Ovary (tissue), 9 donors: ENCODE data around the gene WDFY1. TPM values are rescaled to one million over a fixed set of nuclear protein-coding genes. Genes with fewer than 3 reads are reported as not detected.

Source experiments
- DNase-seq, 5 donors: peaks; one replicate each; pipeline ENCODE4 v3.0.0-alpha.2; 2019 to 2020
- H3K27ac ChIP-seq, 2 donors: fragments of 200-600 bp; one replicate each; pipeline versions ENCODE4 v1.5.1 to v1.8.0; 2019 to 2022
- H3K27me3 ChIP-seq: fragments of 200-600 bp; one replicate; pipeline ENCODE4 v1.8.0; 2022
- H3K36me3 ChIP-seq: fragments of 200-600 bp; sonication (generic); one replicate; pipeline ENCODE4 v1.5.1; 2019
- H3K4me1 ChIP-seq: one replicate; pipeline ENCODE4 v1.8.1; 2013; ENCODE audit warnings: mild to moderate bottlenecking, moderate library complexity; ENCODE audit not compliant: insufficient read depth
- H3K4me3 ChIP-seq: fragments of 200-600 bp; sonication (generic); one replicate; pipeline ENCODE4 v1.5.1; 2017
- H3K9me3 ChIP-seq, 2 donors: fragments of 200-600 bp in 1 of 2; sonication (generic) in 1 of 2; one replicate each; pipeline versions ENCODE4 v1.5.1 to v1.8.1; 2013 to 2019; ENCODE audit warnings: mild to moderate bottlenecking in 1 of 2, moderate library complexity in 1 of 2
- CTCF ChIP-seq, 3 donors: fragments of 450-650 bp in 2 of 3; fragments of 200-600 bp in 1 of 3; IDR thresholded peaks; one replicate each; pipeline versions ENCODE4 v1.5.1 to v1.8.0; 2016 to 2022; ENCODE audit warnings: antibody characterized with exemption in 3 of 3, mild to moderate bottlenecking in 1 of 3
- EP300 ChIP-seq: sonication (generic); formaldehyde crosslinking; IDR thresholded peaks from one replicate; pipeline ENCODE4 v1.6.1; 2017; ENCODE audit warnings: antibody characterized with exemption
- POLR2A ChIP-seq: fragments of 450-650 bp; IDR thresholded peaks from one replicate; pipeline ENCODE4 v1.6.1; 2017; ENCODE audit warnings: antibody characterized with exemption, mild to moderate bottlenecking, moderate library complexity
- WGBS, 3 donors: extraction: QIAGEN DNeasy Blood & Tissue Kit in 1 of 3; methylation state at CpG; one replicate each; pipeline versions ENCODE4 v1.1.5 to v1.1.7; 2013 to 2017; 5-methylcytosine and 5-hydroxymethylcytosine counted together
- intact Hi-C, 4 donors: fragments of 100-400 bp; cut with DNase I; formaldehyde crosslinking; loops; one replicate each; pipeline versions ENCODE4 v1.11.0 to v1.15.1; 2022 to 2023
- polyA plus RNA-seq, 2 donors: library from polyadenylated mRNA; stranded (reverse); fragments of 200-250 nt in 1 of 2; fragments of 350-450 nt in 1 of 2; fragmentation: Illumina TruSeq in 1 of 2; extraction: RNeasy Lipid Tissue Mini Kit (QIAGEN cat#74804) in 1 of 2; gene quantifications; one replicate each; pipeline ENCODE4 v1.2.3, GENCODE V29; 2013 to 2014
- total RNA-seq, 7 donors: library from RNA; depleted of rRNA in 2 of 7; stranded (reverse); fragments of >200 nt in 2 of 7; fragmentation: NEBNext Ultra II Directional in 3 of 7; extraction: Animal tissue kit (Norgen Biotek cat#: 25700) in 3 of 7; gene quantifications; one replicate each; pipeline versions ENCODE4 v1.1.0 to v1.2.4, GENCODE V29; 2016 to 2023
- donor health status: DM: no; HTN: no; CAD: no; lungs with moderate emphysema.
- donor health status: DM: no; HTN: no; CAD: no.
- donor health status: Bipolar disorder and iron deficiency.
- donor health status: DM: yes; HTN: yes; CAD: no.
- donor health status: DM: no; HTN: no; CAD: no.
- donor health status: DM: yes; HTN: yes; CAD: no.

WDFY1 gene
- total and polyA plus RNA-seq, 9 donors: 21.2 to 50.1 (median 39.6) TPM

GRCh38 chr2:223937535-223937934 is 7.6 kb downstream of the WDFY1 start:
- no peak for DNase-seq
- TF ChIP-seq CTCF (IDR thresholded peaks at IDR 0.05): no peak
- TF ChIP-seq EP300: no peak
- TF ChIP-seq POLR2A: no peak
- intact Hi-C loops: no loop called here
- Histone ChIP-seq H3K9me3 (no peaks in the 10 kb centered on the region), H3K4me3 (no peak overlapping the region), H3K36me3 (no peaks in the 10 kb centered on the region), H3K4me1 (peaks cover 32% of the 10 kb centered on the region), H3K27ac (no peak overlapping the region), H3K27me3 (no peaks in the 10 kb centered on the region)
- WGBS, 3 donors: 0 to 2% (median 0%) methylated on average over 1 of the region's 1 CpG

GRCh38 chr2:223936862-223937326 is 8.2 kb downstream of the WDFY1 start:
- H3K9me3 ChIP-seq: no peaks in the 10 kb centered on the region
- no peak for TF ChIP-seq EP300
- TF ChIP-seq POLR2A: no peak
- no peak for TF ChIP-seq CTCF (IDR thresholded peaks at IDR 0.05)
- no peak overlapping the region for H3K27ac ChIP-seq
- no peak overlapping the region for H3K4me3 ChIP-seq
- intact Hi-C loops: no loop called here
- H3K4me1 ChIP-seq: peaks cover 30% of the 10 kb centered on the region
- no peak for DNase-seq
- H3K27me3 ChIP-seq: no peaks in the 10 kb centered on the region
- H3K36me3 ChIP-seq: no peaks in the 10 kb centered on the region
- 33 to 38% (median 36%) methylated on average over 5 of the region's 5 CpGs for WGBS, 3 donors

- no peaks in the 10 kb centered on the region for H3K36me3 ChIP-seq
- no peak overlapping the region for H3K27ac ChIP-seq
- H3K4me1 ChIP-seq: peaks cover 24% of the 10 kb centered on the region
- intact Hi-C loops: no loop called here
- no peak for DNase-seq
- no peak for TF ChIP-seq POLR2A
- TF ChIP-seq CTCF (IDR thresholded peaks at IDR 0.05): no peak
- no peak for TF ChIP-seq EP300
- no peak overlapping the region for H3K4me3 ChIP-seq
- H3K9me3 ChIP-seq: no peaks in the 10 kb centered on the region
- no peaks in the 10 kb centered on the region for H3K27me3 ChIP-seq
These were observed 9.5 kb downstream of the WDFY1 start for GRCh38 chr2:223935459-223936125.

- no peaks in the 10 kb centered on the region for H3K9me3 ChIP-seq
- H3K27me3 ChIP-seq: no peaks in the 10 kb centered on the region
- H3K4me3 ChIP-seq: no peak overlapping the region
- H3K36me3 ChIP-seq: no peaks in the 10 kb centered on the region
- H3K27ac ChIP-seq: no peak overlapping the region
- TF ChIP-seq CTCF (IDR thresholded peaks at IDR 0.05) (no peak), EP300 (no peak), POLR2A (no peak)
- intact Hi-C loops: no loop called here
- peaks cover 27% of the 10 kb centered on the region for H3K4me1 ChIP-seq
- DNase-seq: no peak
- 64 to 70% (median 66%) methylated on average over 6 of the region's 6 CpGs for WGBS, 3 donors
These were observed 10.3 kb downstream of the WDFY1 start for GRCh38 chr2:223934870-223935269.
